Left renal cortex interstitium (tissue), 4 donors: ENCODE measurements around the gene HOXA13. TPM values are rescaled to one million over a fixed set of nuclear protein-coding genes. Genes with fewer than 3 reads are reported as not detected.

Experiments
- DNase-seq, 4 donors: peaks; one replicate each; pipeline ENCODE4 v3.0.0-alpha.2; 2013; ENCODE audit warnings: low read depth in 4 of 4, low spot score in 2 of 4, missing footprints in 1 of 4
- polyA plus RNA-seq, 4 donors: library from polyadenylated mRNA; unstranded; fragments of 120-200 nt; gene quantifications; one replicate each; pipeline ENCODE4 v1.2.1, GENCODE V29; 2013; ENCODE audit not compliant: insufficient read length in 4 of 4

The HOXA13 gene
- polyA plus RNA-seq, 4 donors = 0.21 TPM; not detected in 3

GRCh38 chr7:27172315-27172774, 27.5 kb downstream of the HOXA13 start:
- DNase-seq = no peak

DNA sequence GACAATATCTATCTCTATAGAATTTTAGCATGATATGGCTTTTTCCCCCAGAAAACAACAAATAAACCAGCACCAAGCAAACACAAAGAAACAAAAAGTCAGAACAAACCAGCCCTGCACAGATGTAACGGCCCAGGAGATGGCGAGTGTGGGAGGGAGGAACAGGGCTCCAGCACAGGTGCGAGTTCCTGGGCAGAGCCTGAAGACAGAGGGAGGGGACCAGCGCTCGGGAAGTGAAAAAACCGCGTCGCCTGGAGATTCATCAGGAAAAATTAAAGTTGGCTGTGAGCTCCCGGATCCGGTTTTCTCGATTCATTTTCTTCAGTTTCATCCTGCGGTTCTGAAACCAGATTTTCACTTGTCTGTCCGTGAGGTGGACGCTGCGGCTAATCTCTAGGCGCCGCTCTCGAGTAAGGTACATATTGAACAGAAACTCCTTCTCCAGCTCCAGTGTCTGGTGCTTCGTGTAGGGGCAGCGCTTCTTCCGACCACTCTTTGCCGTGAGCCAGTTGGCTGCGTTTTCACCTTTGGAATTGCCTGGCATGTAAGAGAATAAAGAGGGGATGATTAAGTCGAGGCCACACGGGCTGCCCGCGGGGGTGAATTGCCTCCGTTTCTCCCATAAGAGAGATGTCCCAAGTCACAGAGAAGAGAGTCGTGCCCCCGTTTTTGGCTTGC, 28.1 kb downstream of the HOXA13 start:
- no peak for DNase-seq

DNA sequence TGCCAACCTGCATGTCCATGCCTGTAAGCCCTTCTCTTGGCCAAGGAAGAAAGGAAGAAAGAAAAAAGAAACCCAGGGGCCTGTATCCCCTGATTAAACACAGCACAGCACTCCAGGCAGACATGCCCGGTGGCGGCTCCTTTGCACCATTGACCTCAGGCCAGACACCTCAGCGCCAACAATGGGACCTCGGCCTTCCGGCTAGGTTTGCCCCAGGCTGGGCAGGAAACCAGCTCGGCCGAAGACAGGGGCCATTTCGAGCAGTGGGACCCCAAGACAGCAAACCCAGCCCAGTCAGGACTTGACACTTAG, 28.6 kb downstream of the HOXA13 start:
- DNase-seq = no peak

- DNase-seq = no peak
Observed at GRCh38 chr7:27170426-27171324, 29.2 kb downstream of the HOXA13 start.

- no peak for DNase-seq
Observed at GRCh38 chr7:27169658-27170425, 30.0 kb downstream of the HOXA13 start.

- DNase-seq = no peak
Observed at GRCh38 chr7:27168265-27168947, 31.5 kb downstream of the HOXA13 start.

GRCh38 chr7:27167916-27168264, 32.0 kb downstream of the HOXA13 start:
- no peak for DNase-seq

DNA sequence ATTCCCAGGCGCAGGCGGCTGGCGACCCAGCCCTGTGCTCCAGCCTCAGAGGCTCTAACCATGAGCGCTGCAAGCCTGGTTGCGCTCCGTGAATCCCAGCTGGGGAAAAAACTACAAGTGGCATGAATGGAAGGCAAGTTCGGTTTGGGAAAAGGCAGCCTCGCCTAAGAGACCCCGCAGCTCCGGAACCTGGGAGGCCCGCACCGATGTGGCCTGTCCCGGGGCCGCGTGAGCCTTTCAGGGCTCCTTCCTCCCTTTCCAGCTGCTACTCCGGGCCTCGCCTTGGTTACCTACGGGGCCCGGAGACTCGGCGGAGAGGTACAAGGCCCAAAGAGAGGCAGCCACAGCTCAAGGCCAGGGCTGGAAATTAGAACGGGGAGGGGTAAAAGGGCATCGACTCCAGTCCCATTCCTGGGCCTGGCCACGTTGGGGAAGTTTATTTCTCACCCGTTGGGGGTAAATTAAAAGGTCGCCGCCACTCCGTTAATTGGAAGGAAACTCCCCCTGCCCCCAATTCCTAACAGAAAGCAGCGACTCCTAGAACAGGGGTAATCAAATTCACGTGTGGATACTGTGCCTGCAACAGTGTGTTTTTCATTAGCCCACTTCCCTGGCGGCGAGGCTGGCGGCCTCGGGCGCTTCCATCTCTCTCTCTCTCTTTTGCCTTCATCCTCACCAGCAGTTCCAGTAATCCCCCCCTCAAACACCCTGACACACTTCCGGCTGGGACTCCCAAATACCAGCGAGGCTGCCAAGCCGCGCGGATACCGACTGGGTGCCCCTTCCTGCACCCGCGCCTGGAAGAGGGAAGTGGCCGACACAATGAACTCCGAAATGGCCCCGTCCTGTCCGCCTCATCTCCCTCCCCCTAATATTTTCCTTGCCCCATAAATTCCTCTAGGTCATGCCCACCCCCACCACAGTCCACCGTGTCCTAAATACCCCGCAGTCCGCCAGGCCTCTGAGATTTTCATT, 33.1 kb downstream of the HOXA13 start:
- DNase-seq = no peak

GRCh38 chr7:27165996-27166530, 33.8 kb downstream of the HOXA13 start:
- DNase-seq = peak in 1 of 4 donors; percentile 85

GRCh38 chr7:27165089-27165995, 34.5 kb downstream of the HOXA13 start, which contains the start of gene HOXA9:
HOXA9 (minus strand) TSS chr7:27165537; CDS start chr7:27165457, 80 bp downstream.
- DNase-seq = peak in 3 of 4 donors; percentile 89 to 92 (median 90)

DNA sequence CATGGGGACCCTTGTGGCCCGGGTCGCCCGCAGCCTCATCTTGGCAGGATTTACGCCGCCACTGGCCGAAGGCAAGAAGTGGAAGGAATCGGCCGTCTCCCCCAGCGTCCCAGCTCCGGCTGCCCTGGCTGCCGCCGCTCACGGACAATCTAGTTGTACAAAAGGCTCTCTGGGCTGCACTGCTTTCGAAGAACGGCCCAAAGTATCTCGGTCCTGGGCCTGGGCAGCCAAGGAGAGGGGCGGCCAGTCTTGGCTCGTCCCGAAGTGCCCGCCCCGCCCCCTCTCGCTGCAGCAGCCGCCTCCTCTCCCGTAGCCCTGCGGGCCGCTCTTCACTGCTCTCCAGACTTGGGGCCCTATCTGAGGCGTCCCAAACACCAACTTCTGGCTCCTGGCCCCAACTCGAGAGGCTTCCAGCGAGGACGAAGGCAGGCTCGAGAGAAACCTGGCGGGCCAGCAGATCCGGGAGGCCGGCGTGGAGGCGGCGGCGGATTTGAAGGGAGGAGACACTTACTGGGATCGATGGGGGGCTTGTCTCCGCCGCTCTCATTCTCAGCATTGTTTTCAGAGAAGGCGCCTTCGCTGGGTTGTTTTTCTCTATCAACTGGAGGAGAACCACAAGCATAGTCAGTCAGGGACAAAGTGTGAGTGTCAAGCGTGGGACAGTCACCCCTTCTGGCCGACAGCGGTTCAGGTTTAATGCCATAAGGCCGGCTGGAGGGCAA, 35.4 kb downstream of the HOXA13 start:
- no peak for DNase-seq

DNA sequence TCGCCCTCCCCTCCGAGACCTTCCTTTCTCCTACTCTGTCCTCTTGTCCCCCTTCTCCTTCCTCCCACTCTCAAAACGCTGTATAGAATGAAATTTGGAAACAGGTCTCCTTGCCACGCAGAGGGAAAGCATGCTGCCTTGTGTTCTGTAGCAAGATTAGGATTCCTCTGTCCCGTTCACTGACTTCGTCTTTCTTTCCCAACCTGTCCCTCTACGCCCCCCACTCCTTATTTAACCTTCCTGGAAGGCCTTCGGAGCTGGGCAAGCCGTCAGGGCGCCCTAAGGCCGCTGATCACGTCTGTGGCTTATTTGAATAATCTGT, 35.9 kb downstream of the HOXA13 start:
- no peak for DNase-seq

- DNase-seq = no peak
Observed at GRCh38 chr7:27163288-27164044, 36.4 kb downstream of the HOXA13 start.

GRCh38 chr7:27162561-27163287, 37.2 kb downstream of the HOXA13 start:
- DNase-seq = no peak

DNA sequence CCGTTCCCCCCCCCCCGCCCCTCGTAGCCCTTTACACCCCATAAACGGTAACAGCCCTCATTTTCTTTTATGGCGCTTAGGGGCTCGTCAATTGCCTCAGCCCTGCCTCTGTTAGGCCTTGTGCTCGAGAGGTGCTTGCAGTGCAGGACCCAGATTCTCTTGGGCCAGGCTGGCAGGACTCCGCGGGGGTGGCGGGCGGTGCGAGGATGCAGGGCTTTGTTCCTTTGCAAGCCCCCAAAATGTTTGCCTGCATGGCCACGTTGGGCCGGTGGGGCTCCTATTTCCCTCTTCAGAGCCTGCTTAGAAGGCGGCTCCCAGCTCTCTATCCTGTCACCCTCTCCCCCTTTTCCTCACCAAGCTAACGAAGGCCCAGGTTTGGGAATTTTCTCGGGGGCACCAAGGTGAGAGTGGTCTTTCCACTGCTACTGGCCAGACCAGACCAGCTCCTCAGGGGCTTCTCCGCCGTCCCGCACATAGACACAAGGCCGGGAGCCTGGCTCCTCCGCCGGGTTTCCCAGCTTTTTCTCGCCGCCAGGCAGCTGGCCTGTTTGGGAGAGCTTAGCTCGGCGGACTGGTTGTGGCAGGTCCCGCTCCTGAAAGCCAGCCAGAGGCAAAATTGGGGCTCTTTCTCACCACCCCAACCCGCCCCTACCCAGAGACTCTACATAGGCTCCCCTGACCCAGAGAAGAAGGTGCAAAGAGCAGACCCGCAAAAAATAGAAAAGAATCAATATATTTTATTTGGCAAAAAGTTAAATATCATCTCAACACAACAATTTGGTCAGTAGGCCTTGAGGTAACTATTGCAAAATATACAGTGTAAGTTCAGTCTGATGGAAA, 38.0 kb downstream of the HOXA13 start:
- DNase-seq = no peak
